H9 (cell line): ENCODE measurements around the gene CAND2. TPM values are rescaled to one million over a fixed set of nuclear protein-coding genes. Genes with fewer than 3 reads are reported as not detected.

ENCODE experiments used
- DNase-seq: peaks from one replicate; pipeline ENCODE4 v3.0.0-alpha.2; 2017
- H2AFZ ChIP-seq: one replicate; pipeline ENCODE4 v1.6.1; 2013; ENCODE audit warnings: mild to moderate bottlenecking, low read length, control low read depth, moderate library complexity
- H2AK5ac ChIP-seq: 2 replicates; pipeline ENCODE4 v1.6.1; 2013; ENCODE audit warnings: low read length, control low read depth, mixed read lengths; ENCODE audit not compliant: insufficient read length
- H2BK120ac ChIP-seq: one replicate; pipeline ENCODE4 v1.6.1; 2013; ENCODE audit warnings: low read depth, mild to moderate bottlenecking, low read length, control low read depth, inconsistent platforms; ENCODE audit not compliant: poor library complexity, severe bottlenecking
- H2BK12ac ChIP-seq: 2 replicates; pipeline ENCODE4 v1.6.1; 2013; ENCODE audit warnings: low read length, control low read depth, mixed read lengths, low read depth; ENCODE audit not compliant: insufficient read length
- H2BK15ac ChIP-seq: 2 replicates; pipeline ENCODE4 v1.6.1; 2013; ENCODE audit warnings: low read depth, low read length, control low read depth
- H2BK20ac ChIP-seq: one replicate; pipeline ENCODE4 v1.6.1; 2013; ENCODE audit warnings: low read depth, mild to moderate bottlenecking, low read length, control low read depth, inconsistent platforms; ENCODE audit not compliant: poor library complexity, severe bottlenecking
- H2BK5ac ChIP-seq: 2 replicates; pipeline ENCODE4 v1.6.1; 2013; ENCODE audit warnings: low read length, control low read depth, mixed read lengths; ENCODE audit not compliant: insufficient read length
- H3K14ac ChIP-seq: 2 replicates; pipeline ENCODE4 v1.6.1; 2013; ENCODE audit warnings: low read length, control low read depth; ENCODE audit not compliant: insufficient read depth
- H3K18ac ChIP-seq: 2 replicates; pipeline ENCODE4 v1.6.1; 2013; ENCODE audit warnings: low read depth, mild to moderate bottlenecking, mixed read lengths, low read length, control low read depth; ENCODE audit not compliant: insufficient read length
- H3K23ac ChIP-seq: 2 replicates; pipeline ENCODE4 v1.6.1; 2013; ENCODE audit warnings: low read length, control low read depth, mixed read lengths, low read depth; ENCODE audit not compliant: insufficient read length
- H3K23me2 ChIP-seq: 2 replicates; pipeline ENCODE4 v1.6.1; 2013; ENCODE audit warnings: low read depth, mild to moderate bottlenecking, mixed read lengths, low read length, control low read depth; ENCODE audit not compliant: insufficient read length, poor library complexity, severe bottlenecking
- H3K27ac ChIP-seq: 2 replicates; pipeline ENCODE4 v1.5.1; 2013; ENCODE audit warnings: low read length, control low read depth, mixed read lengths, low read depth; ENCODE audit not compliant: insufficient read length
- H3K27me3 ChIP-seq: 2 replicates; pipeline ENCODE4 v1.6.1; 2013; ENCODE audit warnings: low read length, control low read depth, inconsistent platforms; ENCODE audit not compliant: insufficient read depth
- H3K4ac ChIP-seq: 2 replicates; pipeline ENCODE4 v1.6.1; 2013; ENCODE audit warnings: low read depth, mild to moderate bottlenecking, control low read depth, inconsistent platforms, low read length, moderate library complexity
- H3K4me1 ChIP-seq: 2 replicates; pipeline ENCODE4 v1.6.1; 2013; ENCODE audit warnings: low read length, control low read depth, inconsistent platforms; ENCODE audit not compliant: insufficient read depth
- H3K4me2 ChIP-seq: 2 replicates; pipeline ENCODE4 v1.6.1; 2013; ENCODE audit warnings: low read length, control low read depth, mixed read lengths; ENCODE audit not compliant: insufficient read length, insufficient read depth
- H3K56ac ChIP-seq: 2 replicates; pipeline ENCODE4 v1.6.1; 2013; ENCODE audit warnings: low read depth, mild to moderate bottlenecking, mixed read lengths, low read length, control low read depth; ENCODE audit not compliant: insufficient read length
- H3K79me1 ChIP-seq: 2 replicates; pipeline ENCODE4 v1.6.1; 2013; ENCODE audit warnings: low read depth, mild to moderate bottlenecking, moderate library complexity, low read length, control low read depth, inconsistent platforms; ENCODE audit not compliant: insufficient read depth, poor library complexity, severe bottlenecking
- H3K79me2 ChIP-seq: 2 replicates; pipeline ENCODE4 v1.6.1; 2013; ENCODE audit warnings: low read length, control low read depth, inconsistent platforms; ENCODE audit not compliant: insufficient read depth
- H3K9ac ChIP-seq: 2 replicates; pipeline ENCODE4 v1.6.1; 2013; ENCODE audit warnings: low read length, control low read depth, mixed read lengths; ENCODE audit not compliant: insufficient read length; ENCODE audit errors: extremely low read depth
- H3K9me3 ChIP-seq: one replicate; pipeline ENCODE4 v1.6.1; 2013; ENCODE audit warnings: low read depth, low read length, inconsistent platforms; ENCODE audit not compliant: control insufficient read depth
- H3T11ph ChIP-seq: one replicate; pipeline ENCODE4 v1.6.1; 2013; ENCODE audit warnings: mild to moderate bottlenecking, low read length, control low read depth, inconsistent platforms
- H4K20me1 ChIP-seq: one replicate; pipeline ENCODE4 v1.6.1; 2013; ENCODE audit not compliant: control insufficient read depth, insufficient read length, insufficient read depth
- H4K5ac ChIP-seq: 2 replicates; pipeline ENCODE4 v1.6.1; 2013; ENCODE audit warnings: low read depth, mild to moderate bottlenecking, mixed read lengths, low read length, control low read depth; ENCODE audit not compliant: insufficient read length
- H4K8ac ChIP-seq: replicated peaks from 2 replicates; pipeline ENCODE4 v1.6.1; 2013; ENCODE audit warnings: low read length, control low read depth, mixed read lengths, low read depth; ENCODE audit not compliant: insufficient read length
- H4K91ac ChIP-seq: 2 replicates; pipeline ENCODE4 v1.6.1; 2013; ENCODE audit warnings: low read depth, mild to moderate bottlenecking, moderate library complexity, mixed read lengths, low read length, control low read depth; ENCODE audit not compliant: insufficient read length
- H3K27ac Mint-ChIP-seq, 3 experiments: 2 replicates in 2 of 3; 3 replicates in 1 of 3; pipeline ENCODE4 v1.8.0; 2020 to 2021; ENCODE audit warnings: mixed read lengths in 3 of 3, mild to moderate bottlenecking in 1 of 3, moderate library complexity in 1 of 3
- H3K27me3 Mint-ChIP-seq: 2 replicates; pipeline ENCODE4 v1.8.0; 2021; ENCODE audit warnings: low read depth, mild to moderate bottlenecking, moderate library complexity, mixed read lengths
- H3K36me3 Mint-ChIP-seq, 3 experiments: 2 replicates in 2 of 3; 3 replicates in 1 of 3; pipeline ENCODE4 v1.8.0; 2020 to 2021; ENCODE audit warnings: low read depth in 3 of 3, mixed read lengths in 3 of 3; ENCODE audit not compliant: insufficient read depth in 1 of 3
- H3K4me1 Mint-ChIP-seq, 2 experiments: 2 replicates each; pipeline ENCODE4 v1.8.0; 2020; ENCODE audit warnings: mixed read lengths in 2 of 2
- H3K4me3 Mint-ChIP-seq, 2 experiments: 2 replicates in 1 of 2; 3 replicates in 1 of 2; pipeline ENCODE4 v1.8.0; 2020 to 2021; ENCODE audit warnings: mild to moderate bottlenecking in 2 of 2, mixed read lengths in 2 of 2, moderate library complexity in 1 of 2
- H3K9me3 Mint-ChIP-seq, 2 experiments: 2 replicates in 1 of 2; 3 replicates in 1 of 2; pipeline ENCODE4 v1.8.0; 2020; ENCODE audit warnings: mild to moderate bottlenecking in 2 of 2, mixed read lengths in 2 of 2, moderate library complexity in 1 of 2
- CTCF ChIP-seq: fragments of 200-600 bp; sonication (generic); conservative IDR thresholded peaks from 3 replicates; pipeline ENCODE4 v1.8.0; 2021; ENCODE audit warnings: antibody characterized with exemption, mild to moderate bottlenecking
- WGBS: extraction: QIAGEN DNeasy Blood & Tissue Kit; methylation state at CpG from one replicate; pipeline ENCODE4 v1.1.7; 2013; ENCODE audit warnings: missing lambda C conversion rate, low lambda C conversion rate, mixed read lengths; ENCODE audit not compliant: insufficient read length; ENCODE audit errors: extremely low coverage; 5-methylcytosine and 5-hydroxymethylcytosine counted together
- total RNA-seq: library from RNA; stranded (reverse); gene quantifications from 2 replicates; pipeline ENCODE4 v1.2.1, GENCODE V29; 2021

Gene CAND2
- total RNA-seq, 1 experiment from 2014 or later: 10.7 TPM

GRCh38 chr3:12782172-12782815 lies 14.2 kb upstream of the CAND2 start:
- no peak overlapping the region for H2BK120ac ChIP-seq
- H3K9me3 Mint-ChIP-seq: no peaks in the 10 kb centered on the region; a peak in 2 of 5 replicates
- no peak overlapping the region for H2BK5ac ChIP-seq
- no peak overlapping the region for H3K9ac ChIP-seq
- no peak overlapping the region for H3K4me2 ChIP-seq
- H2BK12ac ChIP-seq: no peak overlapping the region
- no peak for TF ChIP-seq CTCF
- H4K20me1 ChIP-seq: no peaks in the 10 kb centered on the region
- no peak overlapping the region for H3K18ac ChIP-seq
- H3K23me2 ChIP-seq: no peaks in the 10 kb centered on the region
- H4K91ac ChIP-seq: no peak overlapping the region
- no peak overlapping the region for H4K5ac ChIP-seq
- H3K4ac ChIP-seq: no peak overlapping the region
- no peaks in the 10 kb centered on the region for H3K27me3 Mint-ChIP-seq
- WGBS: no CpG with 5 or more reads among the region's 6 CpGs
- H3K9me3 ChIP-seq: no peaks in the 10 kb centered on the region
- H2BK15ac ChIP-seq: no peak overlapping the region
- no peak overlapping the region for H4K8ac ChIP-seq
- no peaks in the 10 kb centered on the region for H3K27me3 ChIP-seq
- no peak overlapping the region for H3K56ac ChIP-seq
- H3K79me2 ChIP-seq: no peaks in the 10 kb centered on the region
- no peak overlapping the region for H3T11ph ChIP-seq
- peak; percentile 61 for DNase-seq
- no peak overlapping the region for H3K4me3 Mint-ChIP-seq
- peaks cover 23 to 26% of the 10 kb centered on the region in 2 experiments for H3K4me1 Mint-ChIP-seq
- H3K4me1 ChIP-seq: peaks cover 2% of the 10 kb centered on the region; the same call in 1 of the 2 replicates
- no peak overlapping the region for H2BK20ac ChIP-seq
- no peaks in the 10 kb centered on the region for H3K79me1 ChIP-seq
- H3K23ac ChIP-seq: no peak overlapping the region
- H3K36me3 Mint-ChIP-seq: no peaks in the 10 kb centered on the region; a peak in 1 of 7 replicates
- H2AK5ac ChIP-seq: no peak overlapping the region
- no peak overlapping the region for H2AFZ ChIP-seq
- H3K14ac ChIP-seq: no peak overlapping the region
- peak overlapping the region in 1 of 3 experiments; percentile 14; a peak in 1 of 7 replicates for H3K27ac Mint-ChIP-seq
- H3K27ac ChIP-seq: no peak overlapping the region
